GM10266 (cell line): Measurements from ENCODE around the gene ARHGAP9.

Experiments used
- DNase-seq: peaks from one replicate; pipeline ENCODE4 v3.0.0; 2012; ENCODE audit errors: extremely low spot score
- CTCF ChIP-seq: IDR thresholded peaks from 2 replicates; pipeline ENCODE4 v1.5.1; 2012; ENCODE audit warnings: mild to moderate bottlenecking, low read depth; ENCODE audit not compliant: control insufficient read depth, insufficient read depth; ENCODE audit errors: missing control alignments

ARHGAP9 gene

DNA sequence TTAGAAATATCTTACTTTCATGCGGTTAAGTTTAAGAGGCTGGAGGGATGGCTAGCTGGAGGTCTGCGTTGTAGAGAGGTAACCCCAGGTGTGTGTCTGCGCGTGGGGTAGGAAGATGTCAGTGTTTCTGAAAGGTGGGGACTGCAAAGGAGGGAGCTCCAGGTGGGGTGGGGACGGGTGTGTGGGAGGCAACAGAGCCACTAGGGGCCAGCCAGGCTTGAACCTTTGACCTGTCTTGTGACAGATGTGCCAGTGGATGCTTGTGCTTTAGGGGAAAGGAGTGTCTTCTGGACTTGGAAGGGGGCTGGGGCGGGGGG is 19.2 kb downstream of the ARHGAP9 start:
- DNase-seq, result peak; percentile 41

GRCh38 chr12:57459750-57460467 is 19.8 kb downstream of the ARHGAP9 start, which contains the start of gene GLI1:
GLI1 (plus strand) TSS chr12:57459785; CDS start chr12:57463692, 3,907 bp downstream.
- TF ChIP-seq CTCF, result no peak
- DNase-seq, result peak; percentile 73

More for the DNA sequence above, 19.2 kb downstream of the ARHGAP9 start:
- no peak for TF ChIP-seq CTCF

GRCh38 chr12:57459055-57459749 is 20.5 kb downstream of the ARHGAP9 start:
- peak; percentile 99 for TF ChIP-seq CTCF
- peak; percentile 88 for DNase-seq

GRCh38 chr12:57458665-57459054 is 21.0 kb downstream of the ARHGAP9 start:
- no peak for TF ChIP-seq CTCF
- DNase-seq, result no peak

GRCh38 chr12:57456737-57457490 is 22.8 kb downstream of the ARHGAP9 start:
- no peak for DNase-seq

DNA sequence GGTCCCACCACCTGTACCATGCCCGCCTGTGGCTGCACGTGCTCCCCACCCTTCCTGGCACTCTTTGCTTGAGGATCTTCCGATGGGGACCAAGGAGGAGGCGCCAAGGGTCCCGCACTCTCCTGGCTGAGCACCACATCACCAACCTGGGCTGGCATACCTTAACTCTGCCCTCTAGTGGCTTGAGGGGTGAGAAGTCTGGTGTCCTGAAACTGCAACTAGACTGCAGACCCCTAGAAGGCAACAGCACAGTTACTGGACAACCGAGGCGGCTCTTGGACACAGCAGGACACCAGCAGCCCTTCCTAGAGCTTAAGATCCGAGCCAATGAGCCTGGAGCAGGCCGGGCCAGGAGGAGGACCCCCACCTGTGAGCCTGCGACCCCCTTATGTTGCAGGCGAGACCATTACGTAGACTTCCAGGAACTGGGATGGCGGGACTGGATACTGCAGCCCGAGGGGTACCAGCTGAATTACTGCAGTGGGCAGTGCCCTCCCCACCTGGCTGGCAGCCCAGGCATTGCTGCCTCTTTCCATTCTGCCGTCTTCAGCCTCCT is 23.4 kb downstream of the ARHGAP9 start:
- DNase-seq, result peak; percentile 31
- TF ChIP-seq CTCF, result peak; percentile 65

More at GRCh38 chr12:57456737-57457490, 22.8 kb downstream of the ARHGAP9 start:
- TF ChIP-seq CTCF, result no peak
